LNCaP clone FGC (cell line): ENCODE data around the gene GALNT16.
"Not testable (repeated sequence)": the region's sequence is repeated elsewhere in the genome, so short reads cannot be mapped to it uniquely, and the experiment has no call there.

Experiments used
- DNase-seq: peaks from one replicate; pipeline ENCODE4 v3.0.0-alpha.2; 2011; ENCODE audit warnings: low read depth
- H3K4me3 ChIP-seq: 2 replicates; pipeline ENCODE4 v1.5.1; 2011; ENCODE audit warnings: mild to moderate bottlenecking, low read depth, low read length, control low read depth
- TF ChIP-seq, protein P1 (sequence below): IDR thresholded peaks from 2 replicates; pipeline ENCODE4 v1.5.1; 2012; ENCODE audit warnings: mild to moderate bottlenecking; ENCODE audit not compliant: control insufficient read depth, insufficient read depth; ENCODE audit errors: extremely low read depth

Gene GALNT16

DNA sequence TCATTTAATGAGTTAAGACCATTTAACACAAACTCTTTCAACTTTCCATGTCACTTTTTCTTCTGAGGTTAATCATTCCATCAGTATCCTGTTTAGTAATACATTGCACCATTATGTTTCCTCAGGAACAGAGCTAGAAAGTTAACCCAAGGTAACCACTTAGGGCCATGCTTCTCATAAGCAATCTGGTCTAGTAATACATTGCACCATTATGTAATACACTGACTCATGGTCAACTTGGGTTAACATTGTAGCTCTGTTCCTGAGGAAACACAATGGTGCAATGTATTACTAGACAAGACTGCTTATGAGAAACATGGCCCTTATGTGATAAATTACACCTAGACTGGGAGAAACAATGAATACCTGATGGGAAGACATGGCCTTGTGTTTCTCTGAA is 116.5 kb downstream of the GALNT16 start:
- no peak overlapping the region for H3K4me3 ChIP-seq
- TF ChIP-seq, protein P1, sequence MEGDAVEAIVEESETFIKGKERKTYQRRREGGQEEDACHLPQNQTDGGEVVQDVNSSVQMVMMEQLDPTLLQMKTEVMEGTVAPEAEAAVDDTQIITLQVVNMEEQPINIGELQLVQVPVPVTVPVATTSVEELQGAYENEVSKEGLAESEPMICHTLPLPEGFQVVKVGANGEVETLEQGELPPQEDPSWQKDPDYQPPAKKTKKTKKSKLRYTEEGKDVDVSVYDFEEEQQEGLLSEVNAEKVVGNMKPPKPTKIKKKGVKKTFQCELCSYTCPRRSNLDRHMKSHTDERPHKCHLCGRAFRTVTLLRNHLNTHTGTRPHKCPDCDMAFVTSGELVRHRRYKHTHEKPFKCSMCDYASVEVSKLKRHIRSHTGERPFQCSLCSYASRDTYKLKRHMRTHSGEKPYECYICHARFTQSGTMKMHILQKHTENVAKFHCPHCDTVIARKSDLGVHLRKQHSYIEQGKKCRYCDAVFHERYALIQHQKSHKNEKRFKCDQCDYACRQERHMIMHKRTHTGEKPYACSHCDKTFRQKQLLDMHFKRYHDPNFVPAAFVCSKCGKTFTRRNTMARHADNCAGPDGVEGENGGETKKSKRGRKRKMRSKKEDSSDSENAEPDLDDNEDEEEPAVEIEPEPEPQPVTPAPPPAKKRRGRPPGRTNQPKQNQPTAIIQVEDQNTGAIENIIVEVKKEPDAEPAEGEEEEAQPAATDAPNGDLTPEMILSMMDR: no peak
- no peak for DNase-seq

- TF ChIP-seq, protein P1: no peak
- H3K4me3 ChIP-seq: no peak overlapping the region
- DNase-seq: peak; percentile 56
Observed at GRCh38 chr14:69378274-69378673, 118.3 kb downstream of the GALNT16 start.

DNA sequence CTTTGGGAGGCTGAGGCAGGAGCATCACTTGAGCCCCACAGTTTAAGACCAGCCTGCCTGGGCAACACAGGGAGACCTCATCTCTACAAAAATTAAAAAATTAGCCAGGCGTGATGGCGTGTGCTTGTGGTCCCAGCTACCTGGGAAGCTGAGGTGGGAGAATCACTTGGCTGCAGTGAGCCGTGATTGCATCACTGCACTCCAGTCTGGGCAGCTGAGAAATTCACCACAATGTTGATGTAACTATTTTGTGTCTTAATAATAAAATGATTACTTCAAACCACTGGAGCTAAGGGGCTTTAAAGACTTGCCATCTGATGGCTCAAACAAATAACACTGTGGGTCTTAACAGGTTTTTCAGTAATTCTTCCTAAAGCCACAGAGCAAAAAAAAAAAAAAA is 127.4 kb downstream of the GALNT16 start:
- no peak overlapping the region for H3K4me3 ChIP-seq
- TF ChIP-seq, protein P1: no peak
- no peak for DNase-seq

DNA sequence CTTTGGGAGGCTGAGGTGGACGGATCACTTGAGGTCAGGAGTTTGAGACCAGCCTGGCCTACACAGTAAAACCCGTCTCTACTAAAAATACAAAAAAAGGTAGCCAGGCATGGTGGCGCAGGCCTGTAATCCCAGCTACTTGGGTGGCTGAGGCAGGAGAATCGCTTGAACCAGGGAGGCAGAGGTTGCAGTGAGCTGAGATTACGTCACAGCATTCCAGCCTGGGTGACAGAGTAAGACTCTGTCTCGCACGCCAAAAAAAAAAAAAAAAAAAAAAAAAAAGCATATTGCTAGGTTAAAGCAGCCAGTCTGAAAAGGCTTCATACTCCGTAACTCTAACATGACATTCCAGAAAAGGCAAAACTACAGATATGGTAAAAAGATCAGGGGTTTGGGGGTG is 131.4 kb downstream of the GALNT16 start:
- DNase-seq, H3K4me3 ChIP-seq: not testable (repeated sequence)

DNA sequence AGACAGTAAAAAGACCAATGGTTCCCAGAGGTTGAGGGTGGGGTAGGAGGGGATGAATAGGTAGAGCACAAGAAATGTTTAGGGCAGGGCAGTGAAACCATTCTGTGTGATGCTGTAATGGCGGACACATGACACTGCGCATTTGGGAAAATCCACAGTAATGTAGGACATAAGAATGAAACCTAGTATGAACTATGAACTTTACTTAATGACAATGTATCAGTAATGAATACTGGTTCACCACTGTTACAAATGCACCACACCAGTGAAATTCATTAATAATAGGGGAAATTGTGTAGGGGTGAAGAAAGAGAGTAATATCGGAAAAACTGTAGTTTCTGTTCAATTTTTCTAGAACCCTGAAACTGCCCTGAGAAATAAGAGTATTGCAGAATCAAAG is 132.5 kb downstream of the GALNT16 start:
- H3K4me3 ChIP-seq: no peak overlapping the region

GRCh38 chr14:69395929-69396328 is 136.0 kb downstream of the GALNT16 start:
- no peak overlapping the region for H3K4me3 ChIP-seq
- TF ChIP-seq, protein P1: no peak
- no peak for DNase-seq

More for the DNA sequence above, 132.5 kb downstream of the GALNT16 start:
- DNase-seq: no peak
- TF ChIP-seq, protein P1: no peak

DNA sequence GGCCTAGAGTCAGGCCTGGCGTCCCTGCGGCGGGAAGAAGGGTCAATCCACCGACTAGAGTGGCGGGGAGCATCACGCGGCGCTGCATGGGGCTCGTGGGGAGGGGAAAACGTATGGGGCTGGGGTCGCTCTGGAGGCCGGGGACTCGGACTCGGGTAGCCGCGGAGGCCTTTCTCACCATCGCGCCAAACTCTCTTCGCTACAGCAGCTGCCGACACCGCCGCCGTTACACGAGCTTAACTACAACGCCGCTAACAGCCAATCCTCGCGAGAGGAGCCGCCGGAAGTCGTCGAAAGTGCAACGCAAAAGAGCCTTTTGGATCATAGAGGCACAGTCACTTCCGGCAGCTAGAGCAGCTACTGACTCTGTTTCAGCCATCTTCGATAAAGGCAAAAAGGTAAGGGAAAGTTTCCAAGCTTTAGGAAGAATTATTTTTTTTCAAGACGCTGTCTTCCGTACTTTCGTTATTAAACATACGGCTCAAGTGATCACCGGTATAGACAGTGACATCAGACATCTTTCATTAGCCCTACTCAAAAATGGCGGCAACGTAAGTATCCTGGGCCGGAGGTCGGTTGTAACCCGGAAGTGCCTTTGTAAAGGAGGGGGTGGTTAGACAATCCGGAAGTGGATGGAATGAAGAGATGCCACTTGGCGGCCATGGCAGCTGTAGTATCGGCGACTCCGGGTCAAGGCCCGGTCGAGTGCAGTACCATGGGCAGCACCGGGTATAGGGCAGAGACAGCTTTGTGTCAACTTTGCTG is 138.3 kb downstream of the GALNT16 start, which contains the start of the genes ERH and SLC39A9:
Gene ERH, minus strand, starts transcription at position 247 of the 765 bp plus-strand sequence. Its CDS starts 66 bp downstream, at position 181.
Gene SLC39A9, plus strand, starts transcription at position 640 of the 765 bp plus-strand sequence. CDS start 678 bp downstream, outside the sequence.
- H3K4me3 ChIP-seq: peak within 1 kb of the TSS; percentile 72
- DNase-seq: peak; percentile 96
- TF ChIP-seq, protein P1: no peak
